ENCODE results near the gene ARX.

GRCh38 chrX:25059273-25059672 is 43.5 kb upstream of the ARX start:
- TF ChIP-seq EZH2phosphoT487 (IDR thresholded peaks at IDR 0.05; ENCODE audit: insufficient read depth, low read depth): no peak
- TF ChIP-seq EZH2 (IDR thresholded peaks at IDR 0.05; ENCODE audit: insufficient read depth, poor library complexity, severe bottlenecking): no peak

Measured in GM23248 (cell line).